Activated CD4-positive, alpha-beta T cell treated with anti-CD3 and anti-CD28 coated beads, Interleukin-2, amount 10 ng/mL, durations not matched to agents 7 days and 5 days (primary cell): ENCODE results near the gene LRRN4CL. TPM values are rescaled to one million over a fixed set of nuclear protein-coding genes. Genes with fewer than 3 reads are reported as not detected.

ENCODE experiments used
- CTCF ChIA-PET: fragments of 350-600 bp; sonication (Branson Sonifier 250); formaldehyde crosslinking; loops from one replicate; lab custom pipeline; 2021; ENCODE audit warnings: antibody characterized with exemption; lab: Charles Lee
- POLR2A ChIA-PET: fragments of 350-600 bp; sonication (Branson Sonifier 250); formaldehyde crosslinking; loops from one replicate; lab custom pipeline; 2021; ENCODE audit warnings: antibody characterized with exemption; lab: Charles Lee
- DNase-seq: peaks from one replicate; pipeline ENCODE4 v3.0.0-alpha.2; 2020
- H3K27ac Mint-ChIP-seq: one replicate; pipeline ENCODE4 v1.8.0; 2021; ENCODE audit warnings: mild to moderate bottlenecking, moderate library complexity, mixed read lengths
- H3K27me3 Mint-ChIP-seq: one replicate; pipeline ENCODE4 v1.8.0; 2021; ENCODE audit warnings: mixed read lengths
- H3K36me3 Mint-ChIP-seq: one replicate; pipeline ENCODE4 v1.8.0; 2021; ENCODE audit warnings: low read depth, mixed read lengths
- H3K4me1 Mint-ChIP-seq: one replicate; pipeline ENCODE4 v1.8.0; 2021; ENCODE audit warnings: mixed read lengths
- H3K4me3 Mint-ChIP-seq: one replicate; pipeline ENCODE4 v1.8.0; 2021; ENCODE audit warnings: mild to moderate bottlenecking, moderate library complexity, mixed read lengths
- H3K9me3 Mint-ChIP-seq: one replicate; pipeline ENCODE4 v1.8.0; 2021; ENCODE audit warnings: mixed read lengths
- total RNA-seq, 2 experiments: library from RNA; stranded (reverse); gene quantifications; one replicate each; pipeline ENCODE4 v1.2.3, GENCODE V29; 2021

LRRN4CL gene
- total RNA-seq, 2 experiments from 2014 or later, result 0.17 to 0.40 TPM

- peak overlapping the region; percentile 96 for H3K4me3 Mint-ChIP-seq
- DNase-seq, result no peak
- POLR2A ChIA-PET, result no interaction called here
- peaks cover 61% of the 10 kb centered on the region for H3K4me1 Mint-ChIP-seq
- H3K36me3 Mint-ChIP-seq, result peaks cover 79% of the 10 kb centered on the region
- CTCF ChIA-PET, result interaction anchor here (1.1 to 3.5 kb wide), 6 partner anchors 10 to 157 kb away, joined by 3 to 11 read pairs (median 3); partner anchors contain the start of gene TMEM179B
- no peaks in the 10 kb centered on the region for H3K27me3 Mint-ChIP-seq
- H3K27ac Mint-ChIP-seq, result no peak overlapping the region
- H3K9me3 Mint-ChIP-seq, result no peaks in the 10 kb centered on the region
These were observed 34.8 kb upstream of the LRRN4CL start for GRCh38 chr11:62724171-62724570.

DNA sequence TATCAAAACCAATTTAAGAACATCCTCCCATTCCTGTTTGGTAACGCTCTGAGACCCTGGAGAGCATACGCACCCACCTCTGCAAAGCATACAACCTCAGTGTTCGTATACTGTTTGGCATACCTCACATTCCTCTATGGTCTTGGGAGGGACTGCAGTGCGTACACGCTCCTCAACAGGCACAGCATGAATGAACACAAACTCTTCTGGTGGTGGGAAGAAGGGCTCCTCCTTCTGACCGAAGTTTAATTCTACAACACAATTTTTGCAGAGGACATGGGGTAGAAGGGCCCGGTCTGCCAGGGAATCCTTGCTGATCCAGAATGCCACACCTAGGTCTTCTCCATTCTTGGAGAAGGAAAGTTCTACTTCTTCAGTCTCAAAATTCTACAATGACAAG, 32.7 kb upstream of the LRRN4CL start:
- POLR2A ChIA-PET, result no interaction called here
- no peak overlapping the region for H3K27ac Mint-ChIP-seq

GRCh38 chr11:62719302-62719978, 30.1 kb upstream of the LRRN4CL start:
- CTCF ChIA-PET, result interaction anchor here (0.6 to 1.1 kb wide), 4 partner anchors 22 to 170 kb away, joined by 3 to 4 read pairs (median 4); no protein-coding TSS in a partner anchor
- H3K27me3 Mint-ChIP-seq, result no peaks in the 10 kb centered on the region
- peaks cover 80% of the 10 kb centered on the region for H3K4me1 Mint-ChIP-seq
- H3K27ac Mint-ChIP-seq, result peak overlapping the region; percentile 36
- no peaks in the 10 kb centered on the region for H3K9me3 Mint-ChIP-seq
- POLR2A ChIA-PET, result no interaction called here
- H3K36me3 Mint-ChIP-seq, result peaks cover 90% of the 10 kb centered on the region
- no peak overlapping the region for H3K4me3 Mint-ChIP-seq
- DNase-seq, result no peak

More for the DNA sequence above, 32.7 kb upstream of the LRRN4CL start:
- H3K9me3 Mint-ChIP-seq, result no peaks in the 10 kb centered on the region
- CTCF ChIA-PET, result no interaction called here
- peaks cover 72% of the 10 kb centered on the region for H3K4me1 Mint-ChIP-seq
- DNase-seq, result no peak
- H3K36me3 Mint-ChIP-seq, result peaks cover 89% of the 10 kb centered on the region
- no peaks in the 10 kb centered on the region for H3K27me3 Mint-ChIP-seq
- no peak overlapping the region for H3K4me3 Mint-ChIP-seq

DNA sequence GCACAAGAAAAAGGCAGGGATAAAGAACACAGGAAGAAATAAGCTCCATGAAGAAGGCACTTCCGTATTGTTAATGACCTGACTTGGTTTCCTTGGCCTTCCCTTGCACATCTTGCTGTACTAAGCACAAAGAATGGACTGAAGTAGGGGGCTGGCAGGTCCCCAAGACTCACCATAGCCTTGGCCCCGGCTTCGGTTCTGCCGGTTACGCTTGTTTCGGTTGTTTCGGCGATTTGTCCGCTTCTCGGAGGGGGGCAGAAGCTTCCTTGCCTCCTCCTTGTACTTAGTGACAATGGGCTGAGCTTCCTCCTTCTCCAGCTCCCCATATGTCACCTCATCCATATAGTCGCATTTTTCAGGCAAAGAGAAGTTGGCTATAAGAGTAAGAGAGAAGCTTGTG, 27.5 kb upstream of the LRRN4CL start:
- ChIA-PET CTCF (interaction anchor here (1.6 kb wide), 1 partner anchor 11 kb away, joined by 5 read pairs; the partner anchor contains the start of gene HNRNPUL2), POLR2A (no interaction called here)
- no peak for DNase-seq
- H3K4me1 Mint-ChIP-seq, result peaks cover 80% of the 10 kb centered on the region
- H3K27me3 Mint-ChIP-seq, result no peaks in the 10 kb centered on the region
- no peaks in the 10 kb centered on the region for H3K9me3 Mint-ChIP-seq
- H3K36me3 Mint-ChIP-seq, result peaks cover 85% of the 10 kb centered on the region
- H3K27ac Mint-ChIP-seq, result no peak overlapping the region
- no peak overlapping the region for H3K4me3 Mint-ChIP-seq

- peaks cover 78% of the 10 kb centered on the region for H3K4me1 Mint-ChIP-seq
- H3K36me3 Mint-ChIP-seq, result peaks cover 82% of the 10 kb centered on the region
- H3K4me3 Mint-ChIP-seq, result no peak overlapping the region
- no peaks in the 10 kb centered on the region for H3K9me3 Mint-ChIP-seq
- H3K27ac Mint-ChIP-seq, result no peak overlapping the region
- no peaks in the 10 kb centered on the region for H3K27me3 Mint-ChIP-seq
- DNase-seq, result no peak
- POLR2A ChIA-PET, result no interaction called here
- CTCF ChIA-PET, result interaction anchor here (0.6 to 2.0 kb wide), 5 partner anchors 10 to 271 kb away, joined by 4 to 5 read pairs (median 4); partner anchors contain the start of genes HNRNPUL2, LBHD1 and UQCC3
These were observed 26.9 kb upstream of the LRRN4CL start for GRCh38 chr11:62716206-62716605.

GRCh38 chr11:62715150-62716130, 26.1 kb upstream of the LRRN4CL start:
- Mint-ChIP-seq H3K4me3 (no peak overlapping the region), H3K27ac (peak overlapping the region; percentile 63), H3K4me1 (peaks cover 78% of the 10 kb centered on the region), H3K9me3 (no peaks in the 10 kb centered on the region), H3K27me3 (no peaks in the 10 kb centered on the region), H3K36me3 (peaks cover 83% of the 10 kb centered on the region)
- no peak for DNase-seq
- CTCF ChIA-PET, result interaction anchor here (0.6 to 2.0 kb wide), 7 partner anchors 9 to 297 kb away, joined by 3 to 5 read pairs (median 4); partner anchors contain the start of genes HNRNPUL2, LBHD1, SCGB1A1 and UQCC3
- POLR2A ChIA-PET, result no interaction called here

- ChIA-PET CTCF (interaction anchor here (0.6 to 1.4 kb wide), 5 partner anchors 10 to 106 kb away, joined by 3 to 9 read pairs (median 3); partner anchors contain the start of genes EML3, HNRNPUL2 and TMEM179B), POLR2A (no interaction called here)
- DNase-seq, result no peak
- H3K4me3 Mint-ChIP-seq, result no peak overlapping the region
- peak overlapping the region; percentile 93 for H3K27ac Mint-ChIP-seq
- peaks cover 74% of the 10 kb centered on the region for H3K36me3 Mint-ChIP-seq
- H3K9me3 Mint-ChIP-seq, result no peaks in the 10 kb centered on the region
- no peaks in the 10 kb centered on the region for H3K27me3 Mint-ChIP-seq
- H3K4me1 Mint-ChIP-seq, result peaks cover 77% of the 10 kb centered on the region
These were observed 24.0 kb upstream of the LRRN4CL start for GRCh38 chr11:62713343-62713742.

DNA sequence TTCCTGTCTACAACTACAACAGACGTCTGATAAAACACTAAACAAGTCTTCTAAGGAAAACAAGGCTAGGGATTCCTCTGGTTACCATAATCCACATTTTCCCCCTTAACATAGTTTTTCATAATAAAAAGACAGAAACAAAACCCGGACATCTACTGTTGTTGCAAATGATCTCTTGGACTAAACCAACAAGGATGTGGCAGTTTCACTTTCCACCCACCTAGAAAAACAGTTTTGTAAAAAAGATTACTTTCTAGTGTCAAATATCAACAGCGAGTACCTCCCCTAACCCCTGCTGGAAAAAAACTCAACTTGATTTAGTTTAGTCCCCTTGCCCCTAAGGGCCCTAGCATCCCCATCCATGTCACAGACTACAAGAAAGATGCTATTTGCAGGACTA, 23.5 kb upstream of the LRRN4CL start:
- peaks cover 78% of the 10 kb centered on the region for H3K4me1 Mint-ChIP-seq
- H3K36me3 Mint-ChIP-seq, result peaks cover 70% of the 10 kb centered on the region
- H3K27ac Mint-ChIP-seq, result peak overlapping the region; percentile 93
- H3K4me3 Mint-ChIP-seq, result peak overlapping the region; percentile 56
- DNase-seq, result no peak
- ChIA-PET POLR2A (no interaction called here), CTCF (interaction anchor here (0.6 kb wide), 2 partner anchors 15 to 105 kb away, joined by 3 read pairs; partner anchors contain the start of gene HNRNPUL2)
- no peaks in the 10 kb centered on the region for H3K9me3 Mint-ChIP-seq
- H3K27me3 Mint-ChIP-seq, result no peaks in the 10 kb centered on the region

DNA sequence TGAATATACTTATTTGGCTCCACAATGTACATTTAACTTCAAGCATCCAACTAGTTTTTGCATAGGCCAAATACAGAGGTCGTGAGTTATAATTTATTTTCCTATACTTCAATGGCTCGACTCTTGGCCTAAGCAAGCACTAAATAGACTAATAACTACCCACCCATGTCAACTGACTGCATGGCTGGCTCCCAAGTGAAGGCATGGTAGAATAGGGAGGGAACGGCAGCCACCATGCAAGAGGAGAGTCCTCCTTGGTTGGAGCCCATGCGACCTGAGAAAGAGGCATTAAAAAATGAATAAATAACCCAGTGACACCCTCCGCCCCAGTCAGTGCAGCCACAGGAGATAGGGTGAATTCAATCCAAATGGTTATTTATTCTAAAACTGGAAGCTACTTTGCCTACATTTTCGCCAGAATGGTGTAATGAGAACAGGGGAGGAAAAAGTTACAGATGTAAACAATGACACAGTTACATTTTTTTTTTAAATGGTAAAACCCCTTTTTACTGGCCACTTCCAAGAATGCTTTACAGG, 23.0 kb upstream of the LRRN4CL start:
- ChIA-PET CTCF (interaction anchor here (0.6 to 1.0 kb wide), 2 partner anchors 75 to 119 kb away, joined by 3 to 7 read pairs; no protein-coding TSS in a partner anchor), POLR2A (no interaction called here)
- peaks cover 79% of the 10 kb centered on the region for H3K4me1 Mint-ChIP-seq
- no peak for DNase-seq
- no peaks in the 10 kb centered on the region for H3K9me3 Mint-ChIP-seq
- H3K36me3 Mint-ChIP-seq, result peaks cover 65% of the 10 kb centered on the region
- peak overlapping the region; percentile 56 for H3K4me3 Mint-ChIP-seq
- H3K27ac Mint-ChIP-seq, result peak overlapping the region; percentile 93
- no peaks in the 10 kb centered on the region for H3K27me3 Mint-ChIP-seq

GRCh38 chr11:62710001-62710345, 20.6 kb upstream of the LRRN4CL start:
- CTCF ChIA-PET, result interaction anchor here (1.0 to 2.5 kb wide), 6 partner anchors 17 to 315 kb away, joined by 3 to 10 read pairs (median 4); partner anchors contain the start of genes HNRNPUL2 and TUT1
- Mint-ChIP-seq H3K4me3 (peak overlapping the region; percentile 79), H3K36me3 (peaks cover 51% of the 10 kb centered on the region), H3K4me1 (peaks cover 82% of the 10 kb centered on the region), H3K27ac (peak overlapping the region; percentile 93), H3K9me3 (no peaks in the 10 kb centered on the region), H3K27me3 (no peaks in the 10 kb centered on the region)
- DNase-seq, result peak; percentile 39
- POLR2A ChIA-PET, result interaction anchor here (0.6 to 1.0 kb wide), 3 partner anchors 44 to 171 kb away, joined by 3 to 4 read pairs (median 3); partner anchors contain the start of genes SLC3A2 and ZBTB3

GRCh38 chr11:62709247-62710000, 20.1 kb upstream of the LRRN4CL start:
- Mint-ChIP-seq H3K4me1 (peaks cover 78% of the 10 kb centered on the region), H3K36me3 (peaks cover 47% of the 10 kb centered on the region), H3K27ac (peak overlapping the region; percentile 93), H3K27me3 (no peaks in the 10 kb centered on the region), H3K4me3 (peak overlapping the region; percentile 79), H3K9me3 (no peaks in the 10 kb centered on the region)
- DNase-seq, result peak; percentile 98
- ChIA-PET CTCF (interaction anchor here (0.6 to 2.5 kb wide), 12 partner anchors 9 to 315 kb away, joined by 3 to 10 read pairs (median 3); partner anchors contain the start of genes HNRNPUL2 and TUT1), POLR2A (interaction anchor here (0.6 to 1.0 kb wide), 5 partner anchors 18 to 1158 kb away, joined by 3 to 4 read pairs (median 3); partner anchors contain the start of genes HNRNPUL2, SLC3A2 and ZBTB3)
